GM19463 (cell line): ENCODE results near the gene PPP1R3C.

Experiments used
- ATAC-seq: cut with Tn5 transposase; IDR thresholded peaks from one replicate; pipeline ENCODE4 v1.9.1; 2021; ENCODE audit warnings: mild to moderate bottlenecking, moderate library complexity; ENCODE audit not compliant: unreplicated experiment

The PPP1R3C gene

GRCh38 chr10:91602449-91602848 is 30.4 kb downstream of the PPP1R3C start:
- no peak for ATAC-seq

GRCh38 chr10:91601212-91601611 is 31.7 kb downstream of the PPP1R3C start:
- no peak for ATAC-seq

- ATAC-seq: no peak
Measured at GRCh38 chr10:91598211-91598977, 34.5 kb downstream of the PPP1R3C start.

- ATAC-seq: no peak
Measured at GRCh38 chr10:91597197-91597881, 35.5 kb downstream of the PPP1R3C start.

GRCh38 chr10:91596825-91597196 is 36.1 kb downstream of the PPP1R3C start:
- ATAC-seq: no peak

- no peak for ATAC-seq
Measured at GRCh38 chr10:91593834-91594233, 39.0 kb downstream of the PPP1R3C start.

- ATAC-seq: no peak
Measured at GRCh38 chr10:91593366-91593765, 39.5 kb downstream of the PPP1R3C start.

GRCh38 chr10:91592266-91592975 is 40.5 kb downstream of the PPP1R3C start:
- ATAC-seq: no peak

- ATAC-seq: no peak
Measured at GRCh38 chr10:91591797-91592174, 41.1 kb downstream of the PPP1R3C start.

- ATAC-seq: no peak
Measured at GRCh38 chr10:91590904-91591796, 41.7 kb downstream of the PPP1R3C start.

- ATAC-seq: no peak
Measured at GRCh38 chr10:91590142-91590903, 42.5 kb downstream of the PPP1R3C start.

- no peak for ATAC-seq
Measured at GRCh38 chr10:91589658-91590035, 43.2 kb downstream of the PPP1R3C start.

- ATAC-seq: no peak
Measured at GRCh38 chr10:91589015-91589657, 43.7 kb downstream of the PPP1R3C start.

GRCh38 chr10:91587710-91588638 is 44.9 kb downstream of the PPP1R3C start:
- no peak for ATAC-seq

GRCh38 chr10:91582153-91582554 is 50.7 kb downstream of the PPP1R3C start:
- no peak for ATAC-seq

- no peak for ATAC-seq
Measured at GRCh38 chr10:91579329-91579985, 53.4 kb downstream of the PPP1R3C start.
